Measurements from ENCODE around the gene ATXN1.
"Not testable (repeated sequence)": the region's sequence is repeated elsewhere in the genome, so short reads cannot be mapped to it uniquely, and the experiment has no call there.

Gene ATXN1

DNA sequence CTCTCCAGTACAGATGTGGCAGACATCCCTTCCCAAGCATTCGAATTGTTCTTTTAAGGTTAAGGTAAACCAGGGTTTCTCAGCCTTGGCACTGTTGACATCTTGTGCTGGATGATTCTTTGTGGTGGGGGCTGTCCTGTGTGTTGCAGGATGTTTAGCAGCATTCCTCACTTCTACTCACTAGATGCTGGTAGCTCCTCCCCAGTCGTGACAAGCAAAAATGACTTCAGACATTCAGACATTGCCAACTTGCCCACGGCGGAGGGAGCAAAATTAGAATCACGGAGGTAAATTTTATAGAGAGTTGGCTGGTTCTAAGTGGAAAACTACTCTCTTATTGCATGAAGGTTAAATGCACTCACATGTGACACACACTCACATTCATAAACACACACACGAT is 334.1 kb downstream of the ATXN1 start:
- DNase-seq: no peak

DNA sequence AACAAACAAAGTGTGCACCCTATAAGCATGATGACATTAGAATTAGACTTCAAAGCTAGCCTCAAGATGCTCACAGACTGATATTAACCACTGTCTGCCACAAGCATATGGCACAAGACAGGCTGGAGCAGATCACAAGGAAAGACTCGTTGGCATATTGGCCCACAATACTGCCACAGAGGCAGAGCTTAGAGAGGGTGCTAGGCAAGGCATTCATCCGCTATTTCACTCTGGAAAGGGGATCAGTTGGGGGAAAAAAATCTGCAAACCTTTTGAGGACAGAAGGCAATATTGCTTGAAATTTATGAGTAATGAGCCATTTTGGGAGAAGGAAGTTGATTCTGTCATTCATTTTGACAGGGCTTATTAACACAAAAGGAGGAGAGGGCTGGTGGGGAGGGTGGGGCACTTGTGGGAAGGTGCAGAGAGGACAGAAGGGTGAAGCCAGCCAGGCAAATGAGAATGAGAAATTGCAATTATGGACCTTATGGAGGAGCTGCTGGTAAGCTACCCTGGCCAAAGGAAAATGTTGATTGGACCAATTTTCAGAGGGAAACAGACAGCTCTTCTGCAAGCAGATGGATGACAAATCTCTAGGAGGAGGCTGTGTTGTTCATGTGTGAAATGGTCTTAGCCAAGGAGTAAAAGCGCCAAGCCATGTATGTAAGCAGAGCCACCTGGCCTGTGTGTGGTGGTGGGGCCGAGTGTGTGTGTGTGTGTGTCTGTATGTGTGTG is 335.2 kb downstream of the ATXN1 start:
- no peak for DNase-seq

DNA sequence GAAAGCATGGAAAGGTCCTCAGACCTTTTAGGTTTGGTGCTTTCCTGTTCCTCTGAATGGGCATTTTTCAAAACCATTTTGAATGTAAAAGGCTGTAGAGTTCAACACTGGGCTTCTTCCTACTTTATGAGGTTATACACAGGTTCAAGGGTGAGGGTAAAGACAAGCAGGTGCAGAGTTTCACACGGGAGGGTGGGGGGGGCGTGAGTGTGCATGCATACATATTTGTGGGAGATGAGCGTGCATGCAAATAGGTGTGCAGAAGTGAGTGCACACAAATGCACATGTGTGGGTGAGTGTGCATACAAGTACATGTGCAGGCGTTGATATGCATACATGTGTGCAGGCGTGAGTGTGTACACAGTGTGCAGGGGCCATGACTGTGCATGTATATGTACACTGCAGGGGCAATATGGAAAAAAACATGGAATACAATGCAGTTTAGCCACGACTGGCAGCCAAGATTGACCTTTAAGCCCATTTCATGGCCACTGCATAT is 339.7 kb downstream of the ATXN1 start:
- DNase-seq: no peak

DNA sequence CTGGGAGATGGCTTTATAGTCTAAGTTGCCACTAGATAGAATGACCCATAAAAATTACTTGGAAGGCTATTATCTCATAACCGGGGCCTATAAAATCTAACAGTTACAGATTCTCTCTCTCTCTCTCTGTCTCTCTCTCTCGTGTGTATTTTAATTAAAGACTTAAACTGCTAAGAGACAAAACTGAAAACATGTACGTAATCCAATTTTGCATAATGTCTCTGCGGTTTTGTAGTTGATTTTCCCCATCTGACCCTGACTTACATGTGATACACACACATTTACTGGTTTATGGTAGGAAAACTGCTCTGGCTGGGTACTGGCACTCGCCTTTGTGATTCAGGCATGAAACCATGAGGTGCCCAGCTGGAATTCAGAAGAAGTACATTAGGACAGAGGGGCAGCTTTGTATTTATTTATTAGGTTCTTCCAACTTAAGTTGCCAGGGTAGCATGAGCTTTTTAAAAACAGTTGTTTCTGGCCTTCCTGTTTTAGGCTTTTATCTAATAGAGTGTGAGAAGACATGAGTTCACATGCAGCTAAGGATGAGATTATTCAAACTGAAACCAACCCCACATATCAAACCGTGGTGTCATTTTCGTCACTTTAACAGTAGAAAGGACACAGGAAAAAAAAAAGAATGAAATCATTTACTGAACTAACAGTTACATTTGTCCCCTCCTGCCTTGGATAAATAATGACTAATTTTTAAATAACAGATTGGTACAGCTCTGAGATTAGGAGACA is 340.4 kb downstream of the ATXN1 start:
- DNase-seq: no peak

DNA sequence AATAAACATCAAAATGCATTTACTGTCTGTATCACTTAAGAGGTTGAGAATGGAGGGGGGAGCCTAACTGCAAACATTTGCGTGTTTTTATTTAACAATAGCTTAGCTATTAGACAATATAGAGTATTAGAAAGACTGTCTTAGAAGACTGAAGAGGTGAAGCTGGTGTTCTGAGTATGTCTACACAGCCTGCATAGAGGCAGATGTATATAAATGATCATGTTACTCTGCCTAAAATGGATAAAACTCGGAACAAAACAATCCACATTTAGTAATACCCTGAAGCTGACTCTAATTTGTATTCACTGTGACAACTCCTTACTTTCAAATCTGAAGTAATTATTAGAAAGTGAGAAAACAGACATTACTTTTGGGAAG is 340.9 kb downstream of the ATXN1 start:
- DNase-seq: no peak

DNA sequence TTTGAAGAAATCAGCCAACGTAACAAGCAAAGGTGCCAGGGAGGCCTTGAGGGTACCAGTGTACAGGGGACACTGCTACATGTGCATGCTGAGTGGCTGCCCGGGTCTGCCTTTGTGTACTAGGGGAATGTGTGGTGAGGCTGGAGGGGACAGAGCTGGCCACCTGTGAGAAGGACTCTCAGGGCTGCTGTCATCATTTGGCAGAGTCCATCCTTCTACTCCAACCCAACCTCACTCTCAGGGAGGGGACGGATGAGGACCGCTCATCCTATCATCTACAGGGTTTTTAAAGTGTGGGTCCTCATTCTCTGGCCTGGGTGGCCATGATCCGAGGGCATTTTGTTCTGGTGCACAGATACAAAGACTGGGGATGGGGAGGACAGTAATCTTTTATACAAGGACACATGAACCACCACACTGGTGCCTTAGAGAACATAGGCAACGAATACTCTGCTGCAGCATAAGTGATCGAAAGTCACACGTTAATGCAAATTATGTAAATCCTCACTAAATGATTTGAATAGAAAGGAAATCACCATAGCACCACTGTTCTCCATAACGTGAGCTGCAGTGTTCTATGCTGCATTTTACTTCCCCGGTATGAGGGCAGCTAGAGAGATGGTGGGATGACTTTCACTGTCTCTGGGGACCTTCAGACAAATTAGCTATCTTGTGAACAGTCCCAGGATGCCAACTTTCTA is 341.5 kb downstream of the ATXN1 start:
- no peak for DNase-seq

DNA sequence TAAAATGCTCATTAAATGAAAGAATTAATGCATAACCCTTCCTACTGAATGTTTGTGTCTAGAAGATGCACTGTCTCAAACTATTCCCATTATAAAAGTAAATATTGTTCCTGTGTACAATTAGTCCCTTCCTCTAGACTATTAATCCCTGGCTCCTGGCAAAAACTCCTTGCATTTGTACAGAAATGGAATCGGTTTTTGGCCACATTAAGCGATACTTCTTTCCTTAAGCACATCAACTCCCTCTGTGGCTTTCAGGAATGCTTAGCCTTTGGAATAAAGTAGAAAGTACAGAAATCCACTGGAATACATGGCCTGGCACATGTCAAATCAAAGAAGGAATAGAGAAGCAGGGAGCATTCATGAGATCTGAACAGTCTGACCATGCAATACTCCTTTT is 343.1 kb downstream of the ATXN1 start:
- no peak for DNase-seq

DNA sequence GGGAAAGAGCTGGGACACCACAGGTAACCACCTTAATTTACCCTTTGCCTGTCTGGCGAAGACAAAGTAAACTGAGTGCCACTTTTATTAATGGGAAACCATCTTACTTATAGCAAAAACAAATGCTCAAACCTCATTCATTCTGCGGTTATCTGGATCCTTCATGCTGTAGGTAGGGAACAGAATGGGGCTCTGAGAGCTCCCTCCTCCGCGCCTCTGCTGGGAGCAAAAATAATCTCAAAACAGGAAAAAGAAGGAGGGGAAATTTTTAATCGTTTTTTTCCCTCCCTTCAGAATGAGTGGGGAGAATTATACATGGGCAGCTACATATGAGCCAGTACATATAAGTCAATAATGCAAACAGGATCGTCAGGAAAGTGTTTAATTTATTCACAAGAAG is 345.6 kb downstream of the ATXN1 start:
- no peak for DNase-seq

DNA sequence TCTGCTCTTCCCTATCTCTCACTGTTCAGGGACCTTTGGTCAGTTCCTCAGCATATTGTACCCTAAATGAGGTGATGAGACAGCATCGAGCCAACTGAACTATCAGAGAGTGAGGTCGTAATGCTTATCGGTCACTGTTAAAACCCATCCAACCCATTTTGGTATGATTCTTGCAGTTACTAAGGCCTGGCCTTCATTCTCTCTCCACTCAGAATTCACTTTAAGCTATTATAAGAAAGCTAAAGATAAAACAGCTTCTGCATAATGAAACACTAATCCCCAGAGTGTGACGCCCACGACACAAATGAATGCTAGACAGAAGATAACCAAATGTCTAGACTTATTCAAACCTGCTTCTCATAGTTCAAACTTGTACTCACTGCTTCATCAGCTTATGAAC is 347.1 kb downstream of the ATXN1 start:
- DNase-seq: no peak

DNA sequence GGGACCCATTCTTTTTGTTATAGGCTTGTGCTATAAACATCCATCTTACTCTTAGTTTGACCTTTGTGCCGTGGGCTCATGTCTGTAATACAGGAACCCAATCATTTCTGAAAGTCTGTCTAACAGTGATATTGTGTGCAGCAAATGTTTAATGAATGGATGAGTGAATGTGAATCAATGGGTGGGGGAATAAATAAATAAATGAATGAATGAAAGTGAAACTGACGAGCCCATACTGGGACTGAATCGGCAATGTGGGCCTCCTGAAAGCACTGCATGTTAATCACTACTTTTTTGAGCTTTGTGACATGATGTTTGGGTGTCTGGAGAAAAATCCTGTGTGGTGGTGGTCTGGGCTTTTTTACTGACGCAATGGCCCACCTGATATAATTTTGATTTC is 347.9 kb downstream of the ATXN1 start:
- DNase-seq: no peak

DNA sequence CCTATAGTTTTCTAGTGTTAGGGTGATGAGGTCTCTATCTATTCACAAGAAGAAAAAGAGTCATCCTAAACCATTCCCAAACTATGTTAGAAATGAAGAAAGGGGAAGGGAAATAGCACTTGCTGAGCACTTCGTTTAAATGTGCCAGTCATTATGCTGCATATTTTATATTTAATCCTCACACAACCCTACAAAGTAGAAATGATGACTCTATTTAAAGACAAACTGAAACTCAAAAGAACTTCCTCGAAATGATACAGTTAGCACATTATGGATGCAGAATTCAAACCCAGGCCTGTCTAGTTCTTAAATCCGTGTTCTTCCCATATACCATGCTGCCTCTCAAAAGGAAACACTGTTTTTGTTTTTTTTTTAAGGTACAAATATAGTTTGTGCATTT is 348.3 kb downstream of the ATXN1 start:
- no peak for DNase-seq

DNA sequence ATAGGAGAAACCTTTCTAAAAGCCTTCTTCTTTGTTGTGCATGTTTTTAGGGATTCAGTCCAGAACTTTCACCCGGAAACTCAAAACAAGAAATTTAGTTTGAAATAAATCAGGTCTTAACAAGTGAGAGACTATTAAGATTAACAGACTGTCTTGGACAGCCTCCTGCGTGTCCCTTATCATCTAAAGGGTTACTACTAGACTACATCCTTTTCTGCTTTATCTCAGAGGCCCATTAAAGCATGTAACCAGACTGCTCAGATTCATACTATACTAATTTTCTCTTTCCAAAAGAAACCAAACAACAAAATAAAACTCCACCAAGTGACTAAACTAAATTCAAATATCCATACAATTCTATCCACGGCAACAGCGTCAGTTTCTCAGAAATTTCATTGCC is 349.1 kb downstream of the ATXN1 start:
- no peak for DNase-seq

DNA sequence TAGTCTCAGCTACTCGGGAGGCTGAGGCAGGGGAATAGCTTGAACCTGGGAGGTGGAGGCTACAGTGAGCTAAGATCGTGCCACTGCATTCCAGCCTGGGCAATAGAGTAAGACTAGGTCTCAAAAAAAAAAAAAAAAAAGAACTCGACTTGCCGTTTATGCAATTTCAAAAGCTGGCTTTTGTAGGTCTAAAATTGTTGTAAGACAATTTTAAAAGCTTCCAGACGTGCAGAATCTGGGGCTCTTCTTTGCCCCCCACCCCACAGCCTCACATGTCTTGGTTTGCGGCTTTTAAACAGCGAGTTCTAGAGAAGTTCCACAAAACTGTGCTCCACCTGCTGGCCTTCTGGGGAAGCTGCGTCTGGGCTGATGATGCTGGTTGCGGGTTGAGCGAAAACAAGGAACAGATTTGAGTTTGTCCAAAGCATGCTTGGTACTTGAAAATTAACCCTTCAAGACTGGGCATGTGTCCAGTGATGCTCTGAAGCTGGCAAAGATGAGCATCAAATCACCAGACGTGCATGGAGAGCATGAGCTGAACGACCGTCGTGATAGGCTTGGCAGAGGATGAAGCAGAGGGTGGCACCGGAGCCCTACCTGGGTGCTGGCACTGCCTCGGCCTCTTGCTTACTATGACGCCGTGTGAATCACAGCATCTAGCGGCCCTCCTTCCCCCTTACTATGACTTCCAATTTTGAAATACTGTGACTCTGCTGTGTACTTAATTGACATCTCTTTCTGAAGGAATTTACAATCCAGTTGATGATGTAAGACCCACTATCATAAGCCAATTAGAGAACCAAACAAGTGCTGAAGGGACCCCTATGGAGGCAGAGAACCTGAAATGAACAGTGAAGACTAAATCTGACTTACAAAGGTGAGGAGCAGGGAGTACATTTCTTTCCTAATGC is 351.5 kb downstream of the ATXN1 start:
- DNase-seq: no peak

DNA sequence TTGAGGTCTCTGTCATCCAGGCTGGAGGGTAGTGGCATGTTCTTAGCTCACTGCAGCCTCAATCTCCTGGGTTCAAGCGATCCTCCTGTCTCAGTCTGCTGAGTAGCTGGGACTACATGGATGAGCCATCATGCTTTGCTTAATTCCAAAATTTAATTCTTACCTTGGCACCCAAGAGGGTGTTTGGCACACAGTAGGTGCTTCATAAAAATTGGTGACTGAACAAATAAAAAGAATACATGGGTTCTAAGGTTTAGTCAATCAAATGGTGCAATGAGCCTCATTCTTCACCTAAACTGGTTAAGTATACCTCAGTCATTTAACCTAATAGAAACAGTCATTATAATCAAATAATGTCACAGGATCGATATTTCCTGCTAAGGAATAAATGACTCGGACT is 352.5 kb downstream of the ATXN1 start:
- DNase-seq: no peak

DNA sequence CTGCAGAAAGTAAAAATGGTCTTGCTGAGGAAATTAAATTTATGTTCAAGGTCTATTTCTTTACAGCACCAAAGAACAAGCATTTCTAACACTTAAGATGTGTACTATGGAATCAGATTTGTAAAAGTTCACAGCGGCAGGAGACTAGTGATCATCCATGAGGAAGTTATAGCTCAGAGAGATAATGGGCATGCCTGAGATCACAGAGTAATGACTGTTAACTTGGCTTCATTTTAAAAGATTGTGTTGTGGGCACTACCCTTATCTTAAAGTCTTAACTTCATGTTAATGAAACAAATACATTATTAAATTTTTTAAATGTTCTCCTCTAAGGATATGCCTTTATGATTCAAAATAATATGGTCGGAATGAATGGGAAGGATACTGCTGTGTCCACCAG is 354.3 kb downstream of the ATXN1 start:
- DNase-seq: no peak

DNA sequence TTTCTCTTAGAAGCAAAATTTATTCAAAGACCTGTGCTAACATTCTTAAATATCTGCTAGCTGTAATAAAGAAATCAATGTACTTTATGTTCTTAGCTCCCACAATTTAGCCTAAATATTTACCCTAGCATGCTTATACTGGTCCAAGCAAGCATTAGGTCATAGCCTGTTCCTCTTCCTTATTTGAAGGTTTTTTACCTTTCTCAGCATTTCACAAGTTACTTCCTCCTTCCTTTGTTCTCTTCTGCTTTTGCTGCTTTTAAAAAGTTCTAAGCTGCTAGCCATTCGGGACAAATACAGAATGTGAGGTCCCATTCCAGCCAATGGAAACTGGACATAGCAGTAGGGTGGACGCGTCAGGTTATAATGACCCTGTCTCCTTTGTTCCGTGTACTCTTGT is 354.7 kb downstream of the ATXN1 start:
- DNase-seq: not testable (repeated sequence)

DNA sequence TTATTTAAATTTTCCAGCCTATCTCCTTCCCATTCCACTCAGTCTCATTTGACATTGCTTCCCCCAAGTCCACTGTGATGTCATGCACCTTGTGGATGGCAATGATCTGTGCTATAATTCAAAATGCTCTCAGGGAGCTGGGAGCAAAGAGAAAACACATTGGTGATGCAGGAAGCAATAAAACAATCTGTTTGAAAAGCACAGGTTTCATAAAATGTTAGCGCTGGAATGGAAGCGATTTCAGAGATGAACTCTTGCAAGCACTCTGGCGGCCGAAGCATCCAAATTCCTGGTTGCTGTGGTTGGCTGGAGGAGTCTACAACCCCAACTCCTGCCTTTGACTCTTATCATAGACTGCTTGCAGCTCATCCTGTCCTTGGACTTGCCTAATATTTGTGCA is 355.9 kb downstream of the ATXN1 start:
- DNase-seq: no peak

DNA sequence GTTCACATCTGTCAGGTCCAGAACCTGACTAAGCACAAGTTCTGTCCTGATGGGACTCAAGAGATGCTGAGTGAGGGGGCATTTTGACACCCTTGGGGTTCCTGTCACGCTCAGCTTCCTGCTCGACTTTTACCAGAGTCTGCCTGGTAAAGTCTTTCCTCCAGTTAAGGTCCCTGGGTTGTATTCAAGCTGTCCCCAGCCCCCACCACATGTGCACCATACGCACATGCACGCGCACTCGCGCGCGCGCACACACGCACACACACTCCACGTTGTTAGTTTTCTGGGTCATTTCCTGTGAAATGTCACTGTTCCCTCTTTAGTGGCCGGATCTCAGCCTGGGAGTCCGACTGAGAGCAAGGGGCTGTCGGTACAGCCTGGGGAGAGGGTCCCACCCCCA is 356.8 kb downstream of the ATXN1 start:
- no peak for DNase-seq

DNA sequence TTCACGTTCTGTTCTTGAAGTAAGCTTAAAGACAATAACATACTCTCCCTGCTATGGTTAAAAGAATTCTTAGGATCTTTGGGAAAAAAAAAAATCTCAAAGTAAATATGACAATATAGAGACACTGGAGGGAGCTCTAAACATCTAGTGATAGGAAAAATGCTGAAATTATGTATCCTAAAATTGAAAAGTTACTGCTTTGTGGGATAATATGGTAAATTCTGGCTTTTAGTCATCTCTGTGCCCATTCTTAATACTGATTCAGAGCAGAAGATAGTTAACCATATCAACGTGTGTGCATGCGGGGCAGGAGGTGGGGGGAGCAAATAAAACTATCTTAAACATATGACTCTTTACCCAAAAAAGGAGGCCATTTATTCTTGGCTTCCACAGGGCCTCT is 357.4 kb downstream of the ATXN1 start:
- no peak for DNase-seq

DNA sequence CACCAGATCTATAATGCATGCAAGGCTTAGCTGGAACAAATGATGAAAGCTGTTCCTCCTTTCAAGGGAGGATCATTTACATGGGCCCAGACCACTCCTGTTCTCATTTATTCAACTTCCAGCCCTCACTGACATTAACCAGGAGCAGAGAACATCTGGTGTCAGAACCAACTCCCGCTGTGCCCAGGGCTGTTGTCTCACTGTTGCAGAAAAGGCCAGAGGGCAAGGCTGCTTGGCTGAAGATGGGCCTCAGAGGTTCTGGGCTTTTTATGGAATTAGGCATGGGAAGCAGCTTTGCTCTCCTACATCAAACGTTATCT is 358.7 kb downstream of the ATXN1 start:
- no peak for DNase-seq

DNA sequence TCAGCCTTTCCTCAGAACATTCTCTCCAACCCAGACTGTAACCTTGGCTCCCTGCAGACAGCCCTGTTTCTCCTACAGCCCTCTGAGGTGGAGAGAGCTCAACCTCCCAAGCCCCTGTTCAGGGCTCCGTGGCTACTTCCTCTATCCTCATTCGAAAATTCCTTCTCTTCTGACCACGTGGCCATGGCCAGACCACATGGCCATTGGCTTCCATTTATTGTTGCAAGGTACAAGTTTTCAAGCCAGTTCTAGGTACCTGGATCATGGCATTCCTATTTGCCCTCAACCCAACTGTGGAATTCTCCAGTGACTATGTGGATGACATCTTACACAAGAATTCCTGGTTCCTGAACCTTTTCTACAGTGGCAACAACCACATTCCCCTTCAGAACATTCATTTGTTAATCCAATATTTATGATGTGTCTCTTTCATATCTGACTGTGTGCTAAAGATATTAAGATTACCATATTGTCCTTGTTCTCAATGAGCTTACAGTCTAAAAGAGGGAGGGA is 361.0 kb downstream of the ATXN1 start:
- DNase-seq: no peak

DNA sequence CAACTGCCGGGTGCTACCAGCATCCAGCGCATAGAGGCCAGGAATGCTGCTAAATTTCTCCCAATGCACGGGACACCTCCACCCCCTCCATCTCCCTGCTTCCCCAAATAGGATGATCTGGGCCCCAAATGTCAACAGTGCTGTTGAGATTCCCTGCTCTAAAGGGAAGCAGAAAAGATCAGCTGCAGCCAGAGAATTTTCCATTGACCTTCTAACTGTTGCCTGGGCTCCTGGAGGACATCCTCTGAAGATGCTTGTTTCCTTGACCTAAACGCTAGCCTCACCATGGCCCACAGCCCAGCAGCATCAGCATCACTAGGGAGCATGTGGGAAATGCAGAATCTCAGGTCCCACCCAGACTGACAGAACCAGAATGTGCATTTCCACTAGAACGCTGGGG is 361.6 kb downstream of the ATXN1 start:
- no peak for DNase-seq

DNA sequence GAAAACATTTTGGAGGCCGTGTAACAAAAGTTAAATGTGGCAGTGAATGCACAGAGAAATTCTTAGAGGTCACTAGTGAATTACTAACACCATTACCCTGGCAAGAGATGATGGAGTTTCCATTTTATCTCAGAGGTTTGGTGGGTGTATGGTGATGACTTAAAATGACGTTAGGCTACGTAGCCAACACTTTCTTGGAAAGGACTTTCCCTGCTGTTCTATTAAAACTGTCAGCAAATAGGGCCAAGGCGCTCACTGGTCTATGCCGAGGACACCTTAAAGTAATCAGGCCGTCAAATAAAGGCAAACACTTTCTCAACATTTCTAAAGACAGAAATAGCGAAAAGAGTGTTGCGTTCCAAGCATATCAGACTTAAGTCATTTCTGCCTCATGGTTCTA is 362.1 kb downstream of the ATXN1 start:
- DNase-seq: no peak

Measured in NCI-H1930 (cell line).